ENCODE data around the gene FAM20B.

The FAM20B gene

GRCh38 chr1:179092896-179093461, 67.3 kb downstream of the FAM20B start:
- DNase-seq (ENCODE audit: low read depth) = no peak
- no peak for TF ChIP-seq CTCF (IDR thresholded peaks at IDR 0.05; ENCODE audit: low read depth, low read length, missing control alignments)
- no peak overlapping the region for H3K4me3 ChIP-seq (ENCODE audit: low read depth, low read length)

- no peak for TF ChIP-seq CTCF (IDR thresholded peaks at IDR 0.05; ENCODE audit: low read depth, low read length, missing control alignments)
- no peak for DNase-seq (ENCODE audit: low read depth)
- H3K4me3 ChIP-seq (ENCODE audit: low read depth, low read length) = no peak overlapping the region
Measured at GRCh38 chr1:179094818-179095217, 69.1 kb downstream of the FAM20B start.

- DNase-seq (ENCODE audit: low read depth) = no peak
- no peak overlapping the region for H3K4me3 ChIP-seq (ENCODE audit: low read depth, low read length)
- TF ChIP-seq CTCF (IDR thresholded peaks at IDR 0.05; ENCODE audit: low read depth, low read length, missing control alignments) = no peak
Measured at GRCh38 chr1:179095377-179095776, 69.7 kb downstream of the FAM20B start.

- no peak for TF ChIP-seq CTCF (IDR thresholded peaks at IDR 0.05; ENCODE audit: low read depth, low read length, missing control alignments)
- H3K4me3 ChIP-seq (ENCODE audit: low read depth, low read length) = no peak overlapping the region
- DNase-seq (ENCODE audit: low read depth) = no peak
Measured at GRCh38 chr1:179095924-179096323, 70.2 kb downstream of the FAM20B start.

- no peak overlapping the region for H3K4me3 ChIP-seq (ENCODE audit: low read depth, low read length)
- TF ChIP-seq CTCF (IDR thresholded peaks at IDR 0.05; ENCODE audit: low read depth, low read length, missing control alignments) = no peak
- DNase-seq (ENCODE audit: low read depth) = no peak
Measured at GRCh38 chr1:179099891-179100290, 74.2 kb downstream of the FAM20B start.

- H3K4me3 ChIP-seq (ENCODE audit: low read depth, low read length) = no peak overlapping the region
- TF ChIP-seq CTCF (IDR thresholded peaks at IDR 0.05; ENCODE audit: low read depth, low read length, missing control alignments) = no peak
- DNase-seq (ENCODE audit: low read depth) = no peak
Measured at GRCh38 chr1:179101566-179101965, 75.9 kb downstream of the FAM20B start.

- DNase-seq (ENCODE audit: low read depth) = no peak
- TF ChIP-seq CTCF (IDR thresholded peaks at IDR 0.05; ENCODE audit: low read depth, low read length, missing control alignments) = no peak
- H3K4me3 ChIP-seq (ENCODE audit: low read depth, low read length) = no peak overlapping the region
Measured at GRCh38 chr1:179103999-179104398, 78.3 kb downstream of the FAM20B start.
